HG02885 (cell line): ENCODE measurements around the gene SCP2.
"Not testable (repeated sequence)": the region's sequence is repeated elsewhere in the genome, so short reads cannot be mapped to it uniquely, and the experiment has no call there.

Source experiments
- ATAC-seq: cut with Tn5 transposase; IDR thresholded peaks from one replicate; pipeline ENCODE4 v1.9.1; 2021; ENCODE audit warnings: mild to moderate bottlenecking; ENCODE audit not compliant: unreplicated experiment, poor library complexity

The SCP2 gene

GRCh38 chr1:52967666-52968065 lies 40.6 kb downstream of the SCP2 start:
- ATAC-seq, result no peak

GRCh38 chr1:52969234-52969633 lies 42.2 kb downstream of the SCP2 start:
- not testable (repeated sequence) for ATAC-seq

GRCh38 chr1:52970149-52970548 lies 43.1 kb downstream of the SCP2 start:
- no peak for ATAC-seq

- ATAC-seq, result no peak
Measured at GRCh38 chr1:52973841-52974240, 46.8 kb downstream of the SCP2 start.

GRCh38 chr1:52976183-52977035 lies 49.3 kb downstream of the SCP2 start:
- ATAC-seq, result no peak

GRCh38 chr1:52978045-52978444 lies 51.0 kb downstream of the SCP2 start:
- no peak for ATAC-seq

- not testable (repeated sequence) for ATAC-seq
Measured at GRCh38 chr1:52992733-52993132, 65.7 kb downstream of the SCP2 start.

GRCh38 chr1:52994656-52995055 lies 67.6 kb downstream of the SCP2 start:
- ATAC-seq, result no peak

GRCh38 chr1:52996653-52997052 lies 69.6 kb downstream of the SCP2 start:
- no peak for ATAC-seq

- ATAC-seq, result no peak
Measured at GRCh38 chr1:53001128-53001527, 74.1 kb downstream of the SCP2 start.

- ATAC-seq, result not testable (repeated sequence)
Measured at GRCh38 chr1:53006612-53007011, 79.5 kb downstream of the SCP2 start.

GRCh38 chr1:53010247-53010646 lies 83.2 kb downstream of the SCP2 start:
- not testable (repeated sequence) for ATAC-seq

GRCh38 chr1:53011175-53011574 lies 84.1 kb downstream of the SCP2 start:
- no peak for ATAC-seq

GRCh38 chr1:53014791-53015507 lies 87.9 kb downstream of the SCP2 start:
- peak; percentile 82 for ATAC-seq

GRCh38 chr1:53015508-53015860 lies 88.4 kb downstream of the SCP2 start:
- no peak for ATAC-seq

- no peak for ATAC-seq
Measured at GRCh38 chr1:53016705-53017104, 89.6 kb downstream of the SCP2 start.

- no peak for ATAC-seq
Measured at GRCh38 chr1:53020588-53020987, 93.5 kb downstream of the SCP2 start.

GRCh38 chr1:53022179-53022578 lies 95.1 kb downstream of the SCP2 start:
- no peak for ATAC-seq

GRCh38 chr1:53023546-53023945 lies 96.5 kb downstream of the SCP2 start:
- ATAC-seq, result no peak

- ATAC-seq, result no peak
Measured at GRCh38 chr1:53024117-53024516, 97.0 kb downstream of the SCP2 start.

- ATAC-seq, result no peak
Measured at GRCh38 chr1:53025034-53025768, 98.1 kb downstream of the SCP2 start.
